Activated naive CD4-positive, alpha-beta T cell treated with anti-CD3 and anti-CD28 coated beads, Interleukin-2, amount 50 U/mL, for 16 hours (primary cell): ENCODE measurements around the gene CDH15.
A peak's percentile ranks its signal among the peaks of the same experiment; 100 is the strongest.
"Not testable (repeated sequence)": the region's sequence is repeated elsewhere in the genome, so short reads cannot be mapped to it uniquely, and the experiment has no call there.

ENCODE experiments used
- DNase-seq: peaks from one replicate; pipeline ENCODE4 v3.0.0-alpha.2; 2020

The CDH15 gene

DNA sequence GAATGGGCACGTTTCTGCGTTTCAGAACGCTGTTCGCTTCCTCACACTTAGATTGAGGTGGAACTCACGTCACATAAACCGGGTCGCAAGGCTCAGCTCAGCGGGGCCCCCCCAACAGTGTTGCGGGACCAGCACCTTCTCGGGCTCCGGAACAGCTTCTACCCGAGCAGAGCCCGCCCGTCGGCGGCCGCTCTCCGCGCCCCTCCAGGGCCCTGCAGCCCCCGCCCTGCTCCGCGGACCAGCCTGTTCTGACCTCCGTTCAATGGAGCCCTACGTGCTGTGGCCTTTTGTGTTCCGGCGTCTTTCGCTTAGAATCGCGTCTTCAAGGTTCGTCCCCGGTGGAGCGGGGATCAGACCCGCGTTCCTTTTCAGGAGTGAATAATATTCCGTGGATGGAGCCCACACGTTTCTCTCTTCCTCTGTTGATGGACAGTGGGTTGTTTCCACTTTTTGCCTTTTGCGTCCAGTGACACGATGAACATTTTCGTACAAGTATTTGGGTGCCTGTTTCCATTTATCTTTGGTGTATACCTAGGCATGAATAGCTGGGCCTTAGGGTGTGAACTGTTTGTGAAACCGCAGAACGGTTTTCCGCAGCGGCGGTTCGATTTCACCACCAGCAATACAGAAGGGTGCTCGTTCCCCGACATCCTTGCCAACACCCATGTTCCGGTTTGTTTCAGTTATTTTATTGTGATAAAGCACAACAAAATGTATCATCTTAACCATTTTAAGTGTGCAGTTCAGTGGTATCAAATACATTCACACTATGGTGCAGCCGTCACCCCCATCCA is 31.1 kb downstream of the CDH15 start:
- no peak for DNase-seq

DNA sequence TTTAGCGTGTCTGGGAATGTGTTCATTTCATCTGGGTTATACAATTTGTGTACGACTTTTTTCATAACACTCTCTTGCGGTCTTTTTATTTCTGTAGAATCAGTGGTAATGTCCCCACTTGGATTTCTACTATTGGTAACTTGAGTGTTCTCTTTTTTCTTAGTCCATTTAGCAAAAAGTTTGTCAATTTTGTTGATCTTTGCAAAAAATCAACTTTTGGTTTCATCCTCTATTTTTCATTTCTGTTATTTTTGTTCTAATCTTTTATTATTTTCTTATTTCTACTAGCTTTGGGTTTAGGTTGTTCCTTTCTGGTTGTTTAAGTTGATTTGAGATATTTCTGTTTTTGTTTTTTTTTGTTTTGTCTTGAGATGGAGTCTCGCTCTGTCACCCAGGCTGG is 36.4 kb downstream of the CDH15 start:
- no peak for DNase-seq

DNA sequence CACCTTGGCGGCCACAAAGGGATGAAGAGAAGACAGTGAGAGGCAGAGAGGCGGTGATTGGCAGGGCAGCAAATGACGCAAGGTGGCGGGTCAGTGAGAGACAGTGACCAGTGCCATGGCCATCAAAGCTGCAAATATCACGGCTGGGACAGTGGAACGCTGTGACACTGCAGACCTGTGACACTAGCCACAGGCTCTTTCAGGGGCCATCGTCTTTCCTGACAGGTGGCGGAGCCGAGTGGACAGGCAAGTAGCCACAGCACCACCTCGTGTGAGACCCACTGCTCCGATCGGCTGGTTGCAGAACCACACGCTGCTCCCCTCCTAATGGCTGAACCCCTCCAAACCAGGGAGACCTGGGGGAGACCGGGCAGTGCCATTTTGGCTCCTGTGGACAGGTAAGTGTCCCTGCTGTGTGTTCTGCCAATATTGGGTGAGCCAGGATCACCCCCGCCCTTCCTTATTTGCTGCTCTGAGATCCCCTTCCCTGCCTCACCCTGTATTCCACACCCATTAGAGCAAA is 38.0 kb downstream of the CDH15 start:
- no peak for DNase-seq

DNA sequence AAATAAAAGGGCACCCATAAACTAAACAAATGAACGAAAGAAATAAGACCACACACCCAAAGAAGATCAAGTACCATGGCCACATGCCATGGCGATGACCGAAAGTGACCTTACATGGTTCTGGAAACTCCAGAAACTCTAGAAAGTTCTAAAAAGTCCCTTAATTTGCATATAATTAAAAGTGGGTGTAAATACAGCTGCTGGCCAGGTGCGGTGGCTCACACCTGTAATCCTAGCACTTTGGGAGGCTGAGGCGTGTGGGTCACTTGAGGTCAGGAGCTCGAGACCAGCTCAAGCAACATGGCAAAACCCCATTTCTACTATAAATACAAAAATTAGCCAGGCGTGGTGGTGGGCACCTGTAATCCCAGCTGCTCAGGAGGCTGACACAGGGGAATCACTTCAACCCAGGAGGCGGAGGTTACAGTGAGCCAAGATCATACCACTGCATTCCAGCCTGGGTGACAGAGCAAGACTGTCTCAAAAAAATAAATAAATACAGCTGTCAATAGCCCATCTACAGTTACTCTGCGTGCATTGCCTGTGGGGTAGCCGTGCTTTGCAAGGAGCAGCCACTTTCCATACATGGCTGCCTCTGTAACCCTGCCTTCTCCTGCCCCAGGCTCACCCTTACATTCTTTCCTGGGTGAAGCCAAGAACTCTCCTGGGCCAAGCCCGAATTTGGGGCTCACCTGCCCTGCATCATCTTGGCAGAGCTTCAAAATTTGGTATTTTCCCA is 38.8 kb downstream of the CDH15 start:
- DNase-seq: no peak

DNA sequence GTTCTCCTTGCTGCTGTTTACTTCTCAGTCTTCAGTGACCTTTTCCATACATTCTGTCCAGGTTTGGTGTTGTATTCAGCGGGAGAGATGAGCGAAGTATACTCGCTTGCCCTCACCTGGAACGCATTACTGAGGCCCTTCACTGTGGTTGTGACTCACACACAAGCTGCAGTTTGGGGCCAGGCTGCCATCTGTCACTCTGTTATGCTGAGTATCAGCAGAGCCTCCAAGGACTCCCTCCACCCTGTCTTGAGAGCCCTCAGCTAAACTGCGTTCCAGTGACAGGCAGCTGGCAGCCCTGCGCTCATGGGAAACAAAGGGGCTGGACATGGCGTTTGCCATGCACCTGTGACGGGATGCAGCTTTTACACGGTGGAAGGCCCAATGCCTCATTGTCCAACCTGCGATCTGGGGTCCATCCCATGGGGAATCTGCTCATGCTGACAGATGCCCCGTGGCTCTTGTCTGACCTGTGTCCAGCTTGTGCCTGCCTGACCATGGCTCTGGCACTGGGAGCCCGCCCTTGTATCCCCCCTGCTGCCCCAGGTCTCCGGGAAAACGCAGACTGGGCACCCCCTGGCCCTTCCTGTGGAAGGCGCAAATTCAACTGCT is 39.5 kb downstream of the CDH15 start:
- DNase-seq: no peak

DNA sequence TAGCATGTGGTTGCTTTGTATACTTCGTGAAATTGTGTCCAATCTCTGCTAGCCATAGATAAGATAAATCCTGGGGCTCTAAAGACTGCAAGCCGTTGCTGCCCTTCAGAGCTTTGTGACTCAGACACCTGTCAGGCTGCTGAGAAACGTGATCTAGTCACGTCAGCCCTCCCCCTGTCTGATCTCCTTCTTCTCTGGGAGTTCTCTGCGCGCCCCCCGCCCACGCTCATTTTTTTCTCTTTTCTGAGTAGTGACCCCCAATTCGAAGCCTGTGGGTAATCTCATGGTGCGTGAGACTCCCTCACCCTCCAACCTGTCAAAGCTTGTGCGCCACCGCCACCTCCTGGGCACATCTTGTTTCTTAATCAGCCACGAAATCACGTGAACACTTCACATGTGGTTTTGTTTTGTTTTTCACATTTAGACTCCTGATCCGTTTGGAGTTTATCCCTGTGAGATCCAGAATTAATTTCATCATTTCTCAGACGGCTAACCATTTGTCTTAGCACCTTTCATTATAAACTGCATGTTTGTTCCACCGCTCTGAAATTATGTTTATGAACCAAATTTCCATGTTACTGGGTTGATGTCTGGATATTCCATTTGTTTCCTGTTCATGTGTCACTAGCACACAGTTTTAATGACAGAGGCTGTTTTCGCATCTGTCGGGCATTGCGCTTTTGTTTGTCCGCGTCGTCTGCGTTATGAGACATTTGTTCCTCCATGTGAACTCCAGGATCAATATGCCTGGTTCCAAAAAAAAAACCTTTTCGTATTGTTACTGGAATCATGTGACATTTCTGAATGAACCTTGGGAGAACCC is 45.0 kb downstream of the CDH15 start:
- DNase-seq: peak; percentile 80

DNA sequence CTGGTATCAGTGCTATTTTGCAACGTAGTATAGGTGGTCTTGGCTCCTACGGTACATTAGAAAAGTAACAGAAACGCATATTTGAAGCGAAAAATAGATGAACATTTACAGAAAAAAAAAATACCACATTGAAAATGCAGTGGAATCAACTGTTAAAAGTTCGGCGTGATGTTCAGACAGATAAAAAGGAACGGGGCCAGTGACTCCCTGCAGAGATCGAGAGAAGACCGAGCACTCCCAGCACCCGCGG is 45.5 kb downstream of the CDH15 start:
- no peak for DNase-seq

DNA sequence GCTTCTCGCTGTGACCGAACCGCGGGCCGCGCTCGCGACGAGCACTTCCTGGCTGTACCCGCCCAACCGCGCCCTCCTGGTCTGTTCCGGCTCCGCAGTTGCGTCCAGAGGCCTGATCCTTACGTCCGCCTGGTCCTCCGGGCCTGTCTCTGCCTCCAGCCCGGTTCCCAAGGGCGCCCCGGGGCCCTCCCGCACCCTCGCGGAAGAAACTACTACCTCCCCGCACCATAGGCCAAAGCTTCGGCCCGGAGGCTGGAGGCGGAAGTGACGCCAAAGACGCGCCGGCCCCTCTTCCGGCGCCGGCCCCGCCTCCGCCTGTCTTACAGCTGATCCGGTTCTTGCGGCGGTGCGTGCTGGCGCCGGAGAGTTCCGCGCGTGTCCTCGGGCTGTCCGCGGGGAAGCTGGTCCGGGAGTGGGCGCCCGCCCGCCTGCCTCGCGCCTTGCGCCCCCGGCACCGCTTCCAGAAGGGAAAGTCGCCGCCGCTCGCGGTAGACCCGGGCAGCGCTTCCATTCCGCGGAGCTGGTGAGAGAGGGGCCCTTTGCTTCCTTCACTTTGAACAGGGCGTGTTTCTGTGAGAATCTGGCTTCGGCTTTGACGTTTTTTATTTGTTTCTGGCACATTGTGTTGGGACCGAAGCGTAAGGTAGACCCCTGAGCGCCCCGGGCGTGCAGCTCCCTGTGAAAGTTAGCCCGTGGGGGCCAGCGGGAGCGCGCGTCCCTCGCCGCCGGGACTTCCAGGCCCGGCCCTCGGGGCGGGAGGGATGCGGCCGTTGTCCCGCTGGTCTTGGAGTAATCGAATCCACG is 46.0 kb downstream of the CDH15 start, which contains the start of gene ZNF778:
ZNF778 (plus strand) TSS at position 316 of the 804 bp plus-strand sequence. CDS start 3,425 bp downstream, outside the sequence.
- DNase-seq: peak; percentile 82

DNA sequence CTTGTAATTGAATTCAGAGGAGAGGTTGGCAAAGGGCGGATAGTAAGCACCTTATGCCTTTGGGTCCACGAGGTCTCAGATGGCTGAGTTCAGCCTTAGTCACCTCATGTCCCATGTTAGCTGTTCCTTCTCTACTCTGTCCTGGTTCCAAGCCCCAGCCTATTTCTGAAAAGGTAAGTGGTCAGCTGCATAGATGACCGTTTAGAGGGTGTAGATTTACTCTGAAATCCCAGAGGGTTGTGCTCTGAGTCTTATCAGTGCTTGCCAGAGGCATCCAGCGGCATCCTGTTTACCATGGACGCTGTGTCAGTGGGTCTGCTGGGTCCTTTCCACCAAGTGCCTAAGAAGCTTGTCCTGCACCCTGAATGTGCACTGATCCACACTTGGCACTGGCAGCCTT is 47.8 kb downstream of the CDH15 start:
- no peak for DNase-seq

DNA sequence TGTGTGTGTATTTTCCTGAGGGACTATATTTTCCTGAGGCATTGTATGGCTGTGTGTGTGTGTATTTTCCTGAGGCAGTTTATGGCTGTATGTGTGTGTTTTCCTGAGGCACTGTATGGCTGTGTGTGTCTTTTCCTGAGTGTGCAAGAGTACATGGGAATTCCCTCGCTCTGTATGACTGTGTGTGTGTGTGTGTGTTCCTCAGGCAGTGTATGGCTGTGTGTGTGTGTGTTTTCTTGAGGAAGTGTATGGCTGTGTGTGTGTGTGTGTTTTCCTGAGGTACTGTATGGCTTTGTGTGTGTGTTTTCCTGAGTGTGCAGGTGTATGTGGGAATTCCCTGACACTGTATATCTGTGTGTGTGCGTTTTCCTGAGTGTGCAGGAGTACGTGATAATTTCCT is 50.1 kb downstream of the CDH15 start:
- DNase-seq: no peak

DNA sequence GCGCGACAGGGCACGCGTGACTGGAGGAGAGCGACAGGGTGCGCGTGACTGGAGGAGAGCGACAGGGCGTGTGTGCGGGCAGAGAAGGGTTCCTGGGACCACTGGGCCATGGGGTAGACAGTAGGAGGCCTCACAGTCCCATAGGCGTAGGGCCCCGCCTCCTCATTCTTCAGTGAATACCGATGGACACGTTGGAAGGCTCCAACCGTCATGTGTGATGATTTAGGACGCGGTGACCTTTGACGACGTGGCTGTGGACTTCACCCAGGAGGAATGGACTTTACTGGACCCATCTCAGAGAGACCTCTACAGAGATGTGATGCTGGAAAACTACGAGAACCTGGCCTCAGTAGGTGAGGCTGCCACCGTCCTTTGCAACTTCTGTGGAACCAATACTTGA is 51.4 kb downstream of the CDH15 start:
- no peak for DNase-seq

DNA sequence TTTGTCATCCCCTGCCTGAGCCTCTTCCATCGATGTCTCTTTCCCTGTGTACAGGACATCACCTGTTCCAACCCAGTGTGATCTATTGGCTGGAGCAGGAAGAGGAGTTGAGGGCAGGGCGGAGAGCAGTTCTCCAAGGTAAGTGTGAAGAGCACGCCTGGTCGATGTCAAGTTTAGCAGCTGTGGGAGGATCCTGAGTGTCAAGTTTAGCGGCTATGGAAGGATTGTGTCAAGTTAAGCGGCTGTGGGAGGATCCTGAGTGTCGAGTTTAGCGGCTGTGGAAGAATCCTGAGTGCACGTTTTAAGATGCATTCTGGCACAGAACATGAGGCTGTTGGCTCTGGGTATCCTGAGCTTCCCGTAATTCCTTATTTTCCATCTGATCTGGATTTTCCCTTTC is 53.1 kb downstream of the CDH15 start:
- no peak for DNase-seq

DNA sequence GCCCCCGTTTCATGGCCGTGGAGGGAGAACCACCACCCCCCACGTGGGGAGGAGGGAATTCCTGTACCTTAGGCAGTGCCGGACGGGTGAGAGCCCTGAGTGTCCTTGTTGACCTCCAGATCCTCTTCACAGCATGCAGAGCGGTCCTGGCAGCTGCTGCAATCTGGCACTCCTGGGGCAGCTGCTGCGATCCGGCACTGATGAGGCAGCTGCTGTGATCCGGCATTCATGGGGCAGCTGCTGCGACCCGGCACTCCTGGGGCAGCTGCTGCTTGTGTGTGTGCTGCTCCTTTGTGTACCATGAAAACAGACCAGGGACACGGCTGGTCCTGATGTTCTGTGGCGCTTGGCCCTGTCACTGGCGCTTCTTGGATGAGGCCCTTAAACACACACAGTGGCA is 58.7 kb downstream of the CDH15 start:
- DNase-seq: no peak

DNA sequence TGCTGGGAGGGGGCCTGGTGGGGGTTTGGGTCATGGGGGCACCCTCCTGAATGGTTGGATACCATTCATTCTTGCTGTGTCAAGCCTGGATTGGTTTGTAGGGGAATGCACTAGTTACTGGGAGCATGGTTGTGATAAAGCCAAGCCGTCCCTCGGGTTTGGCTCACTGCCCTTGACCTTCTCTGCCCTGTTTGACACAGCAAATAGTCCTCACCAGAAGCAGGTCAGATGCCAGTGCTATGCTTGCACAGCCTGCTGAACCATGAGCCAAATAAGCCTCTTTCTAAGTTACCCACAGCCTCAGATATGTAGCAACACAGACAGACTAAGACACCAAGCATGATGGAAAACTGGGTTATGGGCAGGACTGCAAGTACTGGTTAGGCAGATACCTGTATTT is 60.6 kb downstream of the CDH15 start:
- DNase-seq: no peak

DNA sequence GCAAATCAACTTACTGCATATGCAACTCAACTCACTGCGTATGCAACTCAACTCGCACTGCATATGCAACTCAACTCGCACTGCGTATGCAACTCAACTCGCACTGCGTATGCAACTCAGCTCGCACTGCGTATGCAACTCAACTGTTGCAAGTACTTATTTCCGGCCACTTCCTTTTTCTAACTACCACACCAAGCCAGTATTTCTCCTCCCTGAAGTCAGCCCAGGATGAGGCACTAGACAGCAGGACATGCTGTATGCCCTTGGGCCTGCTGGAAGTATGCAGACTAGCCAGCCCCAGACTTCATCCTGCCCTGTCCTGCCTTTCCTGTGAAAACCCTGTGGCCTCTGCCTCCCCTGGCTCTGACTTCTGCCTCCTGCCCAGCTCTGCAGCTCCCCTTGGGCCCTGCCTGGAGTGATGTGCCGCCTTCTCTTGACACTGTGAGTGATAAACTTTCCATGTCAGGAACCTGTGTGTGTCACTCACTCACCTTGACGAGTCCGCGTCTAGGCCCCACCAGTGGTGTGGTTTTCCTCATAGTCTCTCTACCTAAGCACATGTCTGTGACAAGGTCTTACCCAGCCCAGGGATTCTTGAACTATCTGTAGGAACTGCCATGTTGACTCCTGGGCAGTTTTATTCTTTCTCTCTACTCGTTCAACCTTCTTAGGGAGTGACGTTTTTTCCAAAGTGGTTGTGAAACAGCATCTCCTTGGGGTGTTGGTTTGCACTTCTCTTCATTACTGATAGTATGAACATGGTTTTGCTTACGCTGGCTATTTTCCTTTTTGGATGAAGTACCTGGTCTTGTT is 62.3 kb downstream of the CDH15 start:
- DNase-seq: no peak

DNA sequence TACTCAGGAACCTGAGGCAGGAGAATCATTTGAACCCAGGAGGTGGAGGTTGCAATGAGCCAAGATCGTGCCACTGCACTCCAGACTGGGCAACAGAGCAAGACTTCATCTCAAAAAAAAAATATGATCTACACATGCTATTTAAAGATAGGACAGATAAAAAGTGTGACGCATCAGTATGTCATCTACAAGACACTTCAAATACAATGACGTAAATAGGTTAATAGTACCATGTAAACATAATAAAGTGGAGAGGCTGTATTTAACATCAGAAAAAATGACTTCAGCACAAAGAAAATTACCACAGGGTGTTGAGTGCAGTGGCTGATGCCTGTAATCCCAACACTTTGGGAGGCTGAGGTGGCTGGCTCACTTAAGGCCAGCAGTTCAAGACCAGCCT is 66.2 kb downstream of the CDH15 start:
- no peak for DNase-seq

DNA sequence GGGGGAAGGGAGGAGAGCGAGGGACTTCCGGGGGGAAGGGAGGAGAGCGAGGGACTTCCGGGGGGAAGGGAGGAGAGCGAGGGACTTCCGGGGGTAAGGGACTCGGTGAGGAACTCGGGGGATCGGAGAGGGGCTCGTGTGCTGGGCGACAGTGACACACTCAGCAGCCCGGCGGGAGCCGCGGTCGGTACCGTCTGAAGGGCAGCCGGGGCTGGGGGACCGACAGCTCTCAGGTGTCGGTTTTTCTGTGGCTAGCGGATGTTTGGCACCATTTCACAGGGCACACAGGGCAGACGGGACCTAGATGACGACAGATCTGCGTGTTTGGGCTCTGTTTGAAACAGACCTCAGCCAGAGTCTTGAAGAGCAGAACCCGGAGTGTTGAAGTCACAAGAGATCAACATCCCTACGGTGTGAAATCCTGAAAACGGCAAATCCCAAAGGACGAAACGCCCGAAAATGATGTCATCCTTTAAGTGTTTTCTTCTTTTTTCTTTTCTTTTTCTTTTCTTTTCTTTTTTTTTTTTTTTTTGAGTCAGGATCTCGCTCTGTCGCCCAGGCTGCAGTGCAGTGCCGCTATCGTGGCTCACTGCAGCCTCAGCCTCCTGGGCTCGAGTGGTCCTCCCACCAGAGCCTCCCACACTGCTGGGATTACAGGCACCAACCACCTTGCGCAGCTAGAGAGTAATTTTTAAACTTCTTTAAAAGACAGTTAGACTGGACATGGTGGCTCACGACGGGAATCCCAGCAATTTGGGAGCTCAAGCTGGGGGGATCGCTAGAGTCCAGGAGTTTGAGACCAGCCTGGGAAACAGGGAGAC is 69.8 kb downstream of the CDH15 start:
- peak; percentile 77 for DNase-seq

DNA sequence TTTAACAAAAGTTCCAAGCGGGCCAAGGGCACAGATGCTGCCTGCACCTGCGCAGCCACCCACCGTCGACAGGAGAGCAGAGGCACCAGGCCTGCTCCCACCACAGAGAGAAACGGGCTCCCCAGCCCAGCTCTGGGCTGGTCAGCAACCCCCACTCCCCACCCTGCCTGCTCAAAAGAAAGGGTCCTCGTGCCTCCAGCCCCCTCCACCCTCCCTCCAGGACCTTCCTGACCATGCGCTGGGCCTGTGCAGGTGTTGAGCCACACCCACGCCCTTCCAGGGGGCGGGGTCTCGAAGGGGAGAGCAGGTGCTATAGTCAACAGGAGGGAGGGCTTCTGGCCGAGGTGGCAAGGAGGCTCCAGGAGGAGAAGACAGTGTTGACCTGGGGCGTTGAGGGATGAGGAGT is 71.2 kb downstream of the CDH15 start:
- no peak for DNase-seq

DNA sequence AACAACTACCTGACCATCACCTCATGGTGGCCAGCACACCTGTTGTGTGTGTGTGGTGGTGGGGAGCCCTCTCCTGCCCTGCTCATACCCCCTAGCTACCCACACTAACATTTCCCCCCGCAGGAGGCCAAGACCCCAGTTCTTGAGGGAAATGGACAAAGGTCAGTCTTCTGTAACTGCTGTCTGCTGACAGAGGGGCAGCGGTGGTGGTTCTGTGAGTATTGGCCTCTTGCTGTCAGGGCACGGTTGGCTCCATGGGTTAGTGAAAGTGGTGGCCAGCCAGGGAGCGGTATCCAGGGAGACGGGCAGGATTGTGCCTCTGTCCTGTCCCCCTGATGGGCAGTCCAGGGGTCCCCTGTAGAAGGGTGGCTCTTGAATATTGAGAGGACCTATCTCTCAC is 72.1 kb downstream of the CDH15 start:
- no peak for DNase-seq

DNA sequence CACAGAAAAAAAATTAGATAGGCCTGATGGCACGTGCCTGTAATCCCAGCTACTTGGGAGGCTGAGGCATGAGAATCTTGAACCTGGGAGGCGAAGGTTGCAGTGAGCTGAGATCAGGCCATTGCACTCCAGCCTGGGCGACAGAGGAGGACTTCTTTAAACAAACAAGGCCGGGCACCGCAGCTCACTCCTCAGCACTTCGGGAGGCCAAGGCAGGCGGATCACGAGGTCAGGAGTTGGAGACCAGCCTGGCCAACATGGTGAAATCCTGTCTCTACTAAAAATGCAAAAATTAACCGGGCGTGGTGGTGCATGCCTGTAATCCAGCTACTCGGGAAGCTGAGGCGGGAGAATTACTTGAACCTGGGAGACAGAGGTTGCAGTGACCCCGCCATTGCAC is 72.7 kb downstream of the CDH15 start:
- not testable (repeated sequence) for DNase-seq
